ENCODE measurements around the gene TGFB1.
A peak's percentile ranks its signal among the peaks of the same experiment; 100 is the strongest.
"Not testable (repeated sequence)": the region's sequence is repeated elsewhere in the genome, so short reads cannot be mapped to it uniquely, and the experiment has no call there.

Gene TGFB1

GRCh38 chr19:41353466-41354342 is at the start of gene TGFB1:
TSS of gene TGFB1 (minus strand) at chr19:41353922. CDS start at chr19:41353044, 878 bp downstream.
- peak; percentile 91 for DNase-seq

DNA sequence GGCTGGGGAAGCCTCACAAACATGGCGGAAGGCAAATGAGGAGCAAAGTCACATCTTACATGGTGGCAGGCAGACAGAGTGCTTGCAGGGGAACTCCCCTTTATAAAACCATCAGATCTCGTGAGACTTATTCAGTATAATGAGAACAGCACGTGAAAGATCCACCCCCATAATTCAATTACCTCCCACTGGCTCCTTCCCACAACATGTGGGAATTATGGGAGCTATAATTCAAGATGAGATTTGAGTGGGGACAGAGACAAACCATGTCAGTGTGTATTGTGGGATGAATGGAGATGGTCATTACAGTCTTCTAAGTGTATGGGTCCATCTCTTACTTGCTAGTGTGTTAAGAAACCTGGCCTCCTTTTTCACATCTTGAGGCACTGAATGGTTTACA is 48.3 kb upstream of the TGFB1 start:
- DNase-seq, result no peak

GRCh38 chr19:41401483-41401882 is 47.8 kb upstream of the TGFB1 start:
- no peak for DNase-seq

DNA sequence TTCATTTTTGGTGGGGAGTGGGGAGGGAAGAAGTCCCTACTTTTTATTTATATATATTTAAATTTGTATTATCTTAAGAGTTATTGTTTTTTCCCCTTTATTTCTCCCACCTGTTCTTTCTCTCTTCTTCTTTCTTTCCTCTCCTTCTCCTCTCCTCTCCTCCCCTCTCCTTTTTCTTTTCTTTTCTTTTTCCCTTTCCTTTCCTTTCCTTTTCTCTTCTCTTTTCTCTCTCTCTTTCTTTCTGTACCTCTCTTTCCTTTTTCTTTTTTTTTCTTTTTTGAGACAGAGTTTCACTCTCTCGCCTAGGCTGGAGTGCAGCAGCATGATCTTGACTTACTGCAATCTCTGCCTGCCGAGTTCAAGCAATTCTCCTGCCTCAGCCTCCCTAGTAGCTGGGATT is 45.8 kb upstream of the TGFB1 start:
- no peak for DNase-seq

DNA sequence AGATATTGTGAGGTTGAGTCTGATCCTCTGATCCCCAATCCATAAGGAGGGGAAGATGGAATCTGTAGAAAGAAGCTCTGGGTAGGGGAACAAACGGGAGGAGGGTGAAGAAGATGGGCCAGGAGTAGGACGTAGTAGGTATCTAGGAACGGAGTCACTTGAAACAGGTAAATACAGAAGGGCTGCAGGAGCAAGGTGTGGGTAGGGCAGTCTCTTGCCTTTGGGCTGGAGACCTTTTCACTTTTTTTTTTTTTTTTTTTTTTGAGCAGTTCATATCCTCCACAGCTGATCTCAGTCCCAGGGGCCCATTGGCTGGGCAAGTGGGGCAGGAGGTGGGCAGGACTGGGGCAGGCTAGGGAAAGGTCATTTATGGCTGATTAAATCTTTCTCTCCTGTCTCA is 45.4 kb upstream of the TGFB1 start:
- no peak for DNase-seq

- no peak for DNase-seq
Observed at GRCh38 chr19:41398598-41398997, 44.9 kb upstream of the TGFB1 start.

- no peak for DNase-seq
Observed at GRCh38 chr19:41398050-41398418, 44.3 kb upstream of the TGFB1 start.

GRCh38 chr19:41397086-41398049 is 43.6 kb upstream of the TGFB1 start, which contains the start of the genes BCKDHA and EXOSC5:
TSS of gene BCKDHA (plus strand) at chr19:41397818. CDS start at chr19:41397828, 10 bp downstream.
TSS of gene EXOSC5 (minus strand) at chr19:41397359. CDS start at chr19:41397328, 31 bp downstream.
- peak; percentile 99 for DNase-seq

- DNase-seq, result no peak
Observed at GRCh38 chr19:41395355-41395754, 41.6 kb upstream of the TGFB1 start.

- DNase-seq, result no peak
Observed at GRCh38 chr19:41392775-41393174, 39.1 kb upstream of the TGFB1 start.

DNA sequence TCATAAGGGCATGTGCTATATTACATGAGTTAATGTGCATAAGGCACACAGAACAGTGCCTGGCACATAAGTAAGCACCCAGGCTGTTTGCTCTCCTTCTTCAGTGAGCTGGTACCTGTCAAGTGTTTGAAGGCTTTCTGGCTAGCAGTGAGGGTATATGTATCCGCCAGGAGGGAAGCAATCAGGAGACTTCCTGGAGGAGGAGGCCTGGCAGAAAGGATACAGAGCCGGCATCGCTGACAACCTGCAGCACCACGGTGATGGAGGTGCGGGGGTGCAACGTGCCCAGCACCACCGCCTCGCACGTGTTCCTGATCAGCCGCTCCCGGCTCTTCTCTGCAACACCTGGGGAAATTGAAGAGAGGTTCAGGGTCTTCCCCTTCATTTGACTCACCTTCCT is 37.9 kb upstream of the TGFB1 start:
- no peak for DNase-seq

DNA sequence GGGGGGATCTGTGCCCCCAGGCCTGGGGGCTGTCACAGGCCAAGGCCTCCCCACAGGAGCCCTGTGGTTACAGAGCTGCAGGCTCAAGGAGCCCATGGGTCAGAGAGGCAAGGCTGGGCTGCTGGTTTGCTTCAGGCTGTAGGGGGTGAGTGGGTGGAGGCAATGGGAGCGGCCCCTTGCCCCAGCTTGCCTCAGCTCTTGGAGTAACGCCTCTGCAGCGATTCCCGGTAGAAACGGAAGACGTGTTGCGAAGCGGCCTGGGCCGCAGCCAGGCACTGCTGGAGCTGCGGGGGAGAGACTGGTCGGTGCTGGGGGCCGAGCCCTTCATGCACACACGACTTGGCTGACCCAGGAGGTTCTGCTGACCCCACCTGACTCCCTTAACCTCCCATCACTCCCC is 32.7 kb upstream of the TGFB1 start:
- DNase-seq, result no peak

DNA sequence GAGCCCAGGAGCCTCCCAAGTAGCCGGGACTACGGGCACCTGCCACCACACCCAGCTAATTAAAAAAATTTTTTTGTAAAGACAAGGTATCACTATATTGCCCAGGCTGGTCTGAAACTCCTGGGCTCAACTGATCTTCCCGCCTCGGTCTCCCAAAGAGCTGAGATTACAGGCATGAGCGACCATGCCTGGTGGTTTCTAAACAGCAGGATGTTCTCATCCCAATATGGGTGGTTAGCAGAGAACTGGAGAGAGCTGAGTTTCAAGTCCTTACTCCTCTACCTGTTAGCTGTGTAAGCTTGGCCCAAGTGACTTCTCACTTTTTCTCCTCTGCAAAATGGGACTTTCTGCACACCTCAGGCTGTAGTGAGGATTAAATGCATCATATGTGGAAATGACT is 30.6 kb upstream of the TGFB1 start:
- no peak for DNase-seq

DNA sequence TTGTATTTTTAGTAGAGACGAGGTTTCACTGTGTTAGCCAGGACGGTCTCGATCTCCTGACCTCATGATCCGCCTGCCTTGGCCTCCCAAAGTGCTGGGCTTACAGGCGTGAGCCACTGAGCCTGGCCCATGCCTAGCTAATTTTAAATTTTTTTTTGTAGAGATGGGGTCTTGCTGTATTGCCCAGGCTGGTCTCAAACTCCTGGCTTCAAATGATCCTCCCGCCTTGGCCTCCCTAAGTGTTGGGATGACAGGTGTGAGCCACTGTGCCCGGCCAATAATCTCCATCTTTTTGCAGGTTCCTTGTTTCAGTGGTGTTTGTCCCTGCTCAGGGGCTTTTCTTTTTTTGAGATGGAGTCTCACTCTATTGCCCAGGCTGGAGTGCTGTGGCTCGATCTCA is 27.8 kb upstream of the TGFB1 start:
- DNase-seq, result not testable (repeated sequence)

DNA sequence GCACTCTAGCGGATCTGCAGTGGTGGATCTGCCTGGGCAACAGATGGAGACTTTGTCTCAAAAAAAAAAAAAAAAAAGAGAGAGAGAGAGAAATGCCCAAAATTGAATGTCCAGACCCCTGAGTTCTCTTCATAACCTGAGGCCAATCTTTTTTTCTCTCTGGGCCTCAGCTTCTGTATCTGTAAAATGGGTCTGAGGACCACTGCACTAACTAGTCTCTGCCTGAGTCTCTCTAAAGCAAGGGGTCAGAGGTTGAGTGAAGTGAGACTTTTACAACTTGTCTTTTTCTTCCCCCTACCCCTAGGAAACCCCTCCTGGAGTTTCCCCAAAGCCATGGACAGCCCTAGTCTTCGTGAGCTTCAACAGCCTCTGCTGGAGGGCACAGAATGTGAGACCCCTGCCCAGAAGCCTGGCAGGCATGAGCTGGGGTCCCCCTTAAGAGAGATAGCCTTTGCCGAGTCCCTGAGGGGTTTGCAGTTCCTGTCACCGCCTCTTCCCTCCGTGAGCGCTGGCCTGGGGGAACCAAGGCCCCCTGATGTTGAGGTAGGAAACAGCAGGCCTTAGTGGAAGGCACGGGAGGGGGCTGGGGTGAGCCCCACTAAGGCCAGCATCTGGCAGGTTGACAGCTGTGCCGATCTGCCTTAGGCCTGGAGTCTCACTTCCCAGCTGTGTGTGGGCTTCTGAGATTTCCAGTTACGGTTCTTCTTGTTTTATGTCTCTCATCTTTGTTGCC is 24.4 kb upstream of the TGFB1 start:
- DNase-seq, result no peak

GRCh38 chr19:41376998-41377365 is 23.3 kb upstream of the TGFB1 start:
- peak; percentile 22 for DNase-seq

DNA sequence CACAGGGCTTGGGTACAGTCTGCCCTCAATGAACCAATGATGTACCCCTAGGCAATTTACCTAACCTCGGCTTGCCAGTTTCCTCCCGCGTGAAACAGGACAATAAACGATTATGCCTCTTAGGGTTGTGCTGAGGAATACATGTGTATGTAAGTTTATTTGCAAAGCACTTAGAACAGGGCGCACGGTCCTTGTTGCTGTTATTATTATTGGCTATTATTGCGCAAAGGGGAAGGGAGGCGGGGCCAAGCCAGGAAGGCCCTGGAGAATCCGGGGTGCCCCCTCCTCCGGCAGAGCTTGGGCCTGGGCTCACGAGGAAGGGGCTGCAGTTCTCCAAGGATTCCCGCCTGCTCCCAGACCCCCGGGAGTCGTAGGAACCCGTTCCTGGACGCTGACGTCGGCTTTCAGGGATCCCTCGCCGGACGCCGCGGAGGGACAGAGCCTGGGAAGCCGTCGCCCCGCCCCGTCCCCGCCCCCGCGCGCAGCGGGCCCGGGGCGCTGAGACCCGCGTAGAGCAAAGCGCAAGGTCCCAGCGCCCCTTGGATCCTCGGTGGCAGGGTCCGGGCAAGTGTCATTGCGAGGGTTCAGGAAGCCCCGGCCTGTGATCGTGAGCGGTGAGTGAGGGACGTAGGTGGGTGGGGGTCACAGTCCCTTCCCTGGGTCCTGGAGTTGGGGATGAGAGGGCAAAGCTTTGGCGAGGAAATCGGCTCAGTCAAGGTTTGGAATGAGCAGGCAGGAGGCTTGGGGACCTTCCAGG is 22.7 kb upstream of the TGFB1 start, which contains the start of gene TMEM91:
Gene TMEM91 (plus strand): TSS at position 293 of the 757 bp plus-strand sequence. CDS start 1,777 bp downstream, outside the sequence.
- DNase-seq, result no peak

DNA sequence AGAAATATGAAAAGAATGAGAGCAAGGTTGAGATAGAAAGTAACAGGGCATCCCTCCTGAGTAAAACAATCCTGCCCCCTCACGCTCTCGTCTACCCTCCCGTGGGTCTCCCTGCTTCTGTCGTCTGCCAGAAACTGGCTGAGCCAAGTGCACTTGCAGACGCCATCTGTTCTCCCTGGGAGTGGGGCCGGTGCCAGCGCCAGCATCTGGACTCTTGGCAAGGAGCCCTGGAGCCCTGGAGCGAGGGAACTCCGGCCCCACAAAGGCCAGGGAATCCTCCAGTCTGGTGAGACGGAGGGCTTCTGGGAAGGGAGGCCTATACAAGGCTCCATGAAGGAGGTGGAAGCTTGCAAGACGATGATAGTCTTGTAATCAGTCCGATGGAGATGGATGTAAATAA is 20.3 kb upstream of the TGFB1 start:
- no peak for DNase-seq

GRCh38 chr19:41372501-41372900 is 18.8 kb upstream of the TGFB1 start:
- DNase-seq, result no peak

DNA sequence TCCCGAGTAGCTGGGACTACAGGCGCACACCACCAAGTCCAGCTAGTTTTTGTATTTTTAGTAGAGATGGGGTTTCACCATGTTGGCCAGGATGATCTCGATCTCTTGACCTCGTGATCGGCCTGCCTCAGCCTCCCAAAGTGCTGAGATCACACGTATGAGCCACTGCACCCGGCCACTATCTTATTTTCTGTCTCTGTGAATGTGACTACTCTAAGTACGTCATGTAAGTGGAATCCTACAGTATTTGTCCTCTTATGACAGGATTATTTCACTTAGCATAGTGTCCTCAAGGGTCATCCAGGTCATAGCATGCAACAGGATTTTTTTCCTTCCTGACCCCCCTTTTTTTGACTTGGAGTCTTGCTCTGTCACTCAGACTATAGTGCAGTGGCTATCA is 17.8 kb upstream of the TGFB1 start:
- no peak for DNase-seq

- not testable (repeated sequence) for DNase-seq
Observed at GRCh38 chr19:41371119-41371518, 17.4 kb upstream of the TGFB1 start.

GRCh38 chr19:41369769-41370168 is 16.0 kb upstream of the TGFB1 start:
- no peak for DNase-seq
